ENCODE data around the gene FHOD3. TPM values are rescaled to one million over a fixed set of nuclear protein-coding genes. Genes with fewer than 3 reads are reported as not detected.

FHOD3 gene
- total RNA-seq, 3 donors from 2014 or later = 2.7 to 14.4 (median 4.0) TPM

DNA sequence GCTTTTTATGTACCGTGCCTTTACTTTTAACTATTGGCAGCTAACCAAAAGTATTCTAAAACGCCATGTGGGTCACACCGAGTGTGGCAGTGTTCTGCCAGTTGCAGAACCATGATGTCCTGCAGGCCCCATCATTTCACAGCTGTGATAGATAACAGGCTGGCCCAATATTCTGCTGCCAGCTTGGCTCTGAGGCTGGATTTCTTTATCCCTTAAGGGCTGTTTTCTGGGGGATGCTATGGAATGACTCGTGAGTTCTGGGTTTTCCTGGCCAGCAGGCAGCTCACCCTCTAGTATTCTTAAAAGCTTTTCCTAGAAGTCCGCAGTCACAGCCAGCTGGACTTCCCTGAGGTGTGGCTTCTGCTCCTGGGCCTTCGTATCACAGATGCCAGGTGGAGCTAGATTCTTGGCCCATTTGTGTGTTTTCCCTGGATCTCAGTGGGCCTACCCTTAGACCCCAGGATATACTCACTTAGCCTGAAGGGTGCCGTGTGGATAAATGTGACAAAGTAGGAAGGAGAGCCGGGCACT, 41.0 kb downstream of the FHOD3 start:
- H3K9me3 ChIP-seq = peaks cover 9% of the 10 kb centered on the region
- H3K4me1 ChIP-seq (ENCODE audit: low read depth) = peaks cover 9% of the 10 kb centered on the region
- H3K4me3 ChIP-seq = no peak overlapping the region
- ATAC-seq = peak; percentile 64
- H3K36me3 ChIP-seq (ENCODE audit: low read depth) = no peaks in the 10 kb centered on the region
- TF ChIP-seq, protein P1, sequence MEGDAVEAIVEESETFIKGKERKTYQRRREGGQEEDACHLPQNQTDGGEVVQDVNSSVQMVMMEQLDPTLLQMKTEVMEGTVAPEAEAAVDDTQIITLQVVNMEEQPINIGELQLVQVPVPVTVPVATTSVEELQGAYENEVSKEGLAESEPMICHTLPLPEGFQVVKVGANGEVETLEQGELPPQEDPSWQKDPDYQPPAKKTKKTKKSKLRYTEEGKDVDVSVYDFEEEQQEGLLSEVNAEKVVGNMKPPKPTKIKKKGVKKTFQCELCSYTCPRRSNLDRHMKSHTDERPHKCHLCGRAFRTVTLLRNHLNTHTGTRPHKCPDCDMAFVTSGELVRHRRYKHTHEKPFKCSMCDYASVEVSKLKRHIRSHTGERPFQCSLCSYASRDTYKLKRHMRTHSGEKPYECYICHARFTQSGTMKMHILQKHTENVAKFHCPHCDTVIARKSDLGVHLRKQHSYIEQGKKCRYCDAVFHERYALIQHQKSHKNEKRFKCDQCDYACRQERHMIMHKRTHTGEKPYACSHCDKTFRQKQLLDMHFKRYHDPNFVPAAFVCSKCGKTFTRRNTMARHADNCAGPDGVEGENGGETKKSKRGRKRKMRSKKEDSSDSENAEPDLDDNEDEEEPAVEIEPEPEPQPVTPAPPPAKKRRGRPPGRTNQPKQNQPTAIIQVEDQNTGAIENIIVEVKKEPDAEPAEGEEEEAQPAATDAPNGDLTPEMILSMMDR (IDR thresholded peaks at IDR 0.05) = no peak
- no peak for DNase-seq
- intact Hi-C loops (cut with DNase I, micrococcal nuclease) = no loop called here

DNA sequence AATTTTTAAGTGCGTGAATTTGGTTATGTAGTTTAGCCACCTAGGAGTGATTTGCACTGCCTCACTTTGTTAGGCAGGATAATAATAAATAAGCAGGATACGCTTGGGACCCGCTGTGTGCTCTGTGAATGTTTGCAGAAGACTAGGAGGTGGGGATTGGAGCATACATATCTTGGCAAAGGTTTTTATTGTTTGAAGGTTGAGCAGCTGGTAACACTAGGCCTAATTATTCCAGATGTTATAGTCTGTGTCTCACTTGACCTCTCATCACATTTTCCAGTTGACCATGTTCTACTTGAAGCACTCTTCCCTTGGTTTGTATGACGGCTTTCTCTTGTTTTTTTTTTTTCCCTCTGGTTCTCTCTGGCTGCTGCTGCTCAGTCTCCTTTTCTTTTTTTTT, 42.7 kb downstream of the FHOD3 start:
- Histone ChIP-seq H3K36me3 (ENCODE audit: low read depth) (no peaks in the 10 kb centered on the region), H3K9me3 (peaks cover 9% of the 10 kb centered on the region), H3K4me3 (no peak overlapping the region), H3K4me1 (ENCODE audit: low read depth) (peaks cover 9% of the 10 kb centered on the region)
- TF ChIP-seq, protein P1 (IDR thresholded peaks at IDR 0.05) = no peak
- DNase-seq (no peak), ATAC-seq (peak; percentile 56)
- intact Hi-C loops (cut with DNase I, micrococcal nuclease) = no loop called here

DNA sequence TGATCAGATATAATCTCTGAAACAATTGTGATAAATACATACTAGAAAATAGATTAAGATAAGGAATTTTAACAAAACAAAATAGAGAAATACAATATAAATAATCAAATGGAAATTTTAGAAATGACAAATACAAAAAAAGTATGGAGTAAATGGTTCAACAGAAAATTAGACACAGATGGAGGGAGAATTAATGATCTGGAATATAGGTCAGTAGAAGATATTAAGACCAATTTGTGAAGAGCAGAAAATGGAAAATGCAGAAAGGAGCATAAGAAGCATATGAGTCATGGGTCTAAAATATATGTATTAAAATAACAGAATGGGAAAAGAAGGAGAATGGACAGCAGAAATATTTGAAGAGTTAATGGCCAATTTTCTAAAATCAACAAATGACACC, 44.4 kb downstream of the FHOD3 start:
- H3K4me3 ChIP-seq = no peak overlapping the region
- intact Hi-C loops (cut with DNase I, micrococcal nuclease) = no loop called here
- TF ChIP-seq, protein P1 (IDR thresholded peaks at IDR 0.05) = no peak
- peaks cover 9% of the 10 kb centered on the region for H3K4me1 ChIP-seq (ENCODE audit: low read depth)
- no peak for DNase-seq
- no peaks in the 10 kb centered on the region for H3K36me3 ChIP-seq (ENCODE audit: low read depth)
- no peak for ATAC-seq
- H3K9me3 ChIP-seq = peaks cover 9% of the 10 kb centered on the region

DNA sequence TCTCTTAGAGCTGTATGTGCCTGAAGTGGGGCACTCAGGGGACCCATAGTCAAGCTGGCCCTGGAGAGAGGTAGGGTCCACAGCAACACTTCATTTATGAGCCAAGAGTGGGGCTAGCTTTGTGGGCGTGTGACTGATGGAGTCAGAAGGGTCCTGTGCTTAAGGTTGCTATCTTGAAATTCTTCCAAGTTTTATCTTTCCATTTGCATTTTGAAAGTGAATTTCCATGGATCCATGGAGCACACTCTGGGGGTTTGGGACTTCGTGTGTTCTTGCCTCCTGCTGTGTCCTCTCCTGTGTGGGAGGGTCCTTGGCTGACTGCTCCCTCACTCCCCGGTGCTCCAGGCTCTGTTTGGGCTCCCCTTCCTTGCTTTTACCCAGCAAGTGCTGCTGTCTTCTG, 50.8 kb downstream of the FHOD3 start:
- TF ChIP-seq, protein P1 (IDR thresholded peaks at IDR 0.05) = no peak
- intact Hi-C loops (cut with DNase I, micrococcal nuclease) = no loop called here
- no peaks in the 10 kb centered on the region for H3K36me3 ChIP-seq (ENCODE audit: low read depth)
- H3K4me3 ChIP-seq = no peak overlapping the region
- peaks cover 21% of the 10 kb centered on the region for H3K4me1 ChIP-seq (ENCODE audit: low read depth)
- DNase-seq = no peak
- ATAC-seq = no peak
- no peaks in the 10 kb centered on the region for H3K9me3 ChIP-seq

DNA sequence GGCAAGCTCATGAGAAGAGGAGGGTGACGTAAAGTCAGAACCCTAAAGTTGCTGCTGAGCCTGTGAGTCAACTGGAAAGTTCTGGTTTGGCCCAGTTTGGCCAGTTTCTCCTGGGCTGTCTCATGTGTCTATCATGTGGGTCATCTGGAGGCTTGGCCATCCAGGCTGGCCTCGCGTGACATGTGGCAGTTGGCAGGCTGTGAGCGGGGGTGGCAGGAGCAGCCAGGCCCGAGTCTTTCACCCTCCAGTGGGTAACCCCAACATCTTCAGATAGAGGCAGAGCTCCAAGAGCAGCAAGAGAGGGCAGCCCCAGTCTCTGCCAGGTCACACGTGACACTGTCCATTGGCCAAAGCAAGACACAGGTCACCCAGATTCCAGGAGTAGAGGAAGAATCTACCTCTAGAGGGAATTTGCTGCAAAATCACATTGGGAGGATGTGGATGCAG, 51.5 kb downstream of the FHOD3 start:
- Histone ChIP-seq H3K4me3 (no peak overlapping the region), H3K9me3 (no peaks in the 10 kb centered on the region), H3K4me1 (ENCODE audit: low read depth) (peaks cover 21% of the 10 kb centered on the region), H3K36me3 (ENCODE audit: low read depth) (no peaks in the 10 kb centered on the region)
- DNase-seq (no peak), ATAC-seq (peak; percentile 20)
- TF ChIP-seq, protein P1 (IDR thresholded peaks at IDR 0.05) = no peak
- intact Hi-C loops (cut with DNase I, micrococcal nuclease) = no loop called here

DNA sequence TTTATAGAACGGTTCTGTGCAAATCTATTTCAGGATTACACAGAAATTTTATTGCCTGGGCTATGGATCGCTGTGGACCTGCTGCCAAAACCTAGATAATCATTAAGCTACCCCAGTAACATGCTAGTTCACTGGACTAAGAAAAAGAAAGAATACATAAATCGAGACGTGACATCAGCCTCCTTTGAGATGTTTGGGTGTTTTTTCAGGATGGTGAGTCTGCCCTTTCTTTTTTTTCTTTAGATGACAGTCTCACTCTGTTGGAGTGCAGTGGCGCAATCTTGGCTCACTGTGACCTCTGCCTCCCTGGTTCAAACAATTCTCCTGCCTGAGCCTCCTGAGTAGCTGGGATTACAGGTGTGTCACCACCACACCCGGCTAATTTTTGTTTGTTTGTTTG, 52.0 kb downstream of the FHOD3 start:
- Histone ChIP-seq H3K9me3 (no peaks in the 10 kb centered on the region), H3K36me3 (ENCODE audit: low read depth) (no peaks in the 10 kb centered on the region), H3K4me3 (no peak overlapping the region), H3K4me1 (ENCODE audit: low read depth) (peaks cover 21% of the 10 kb centered on the region)
- DNase-seq (peak in 1 of 3 donors; percentile 49), ATAC-seq (peak; percentile 83)
- intact Hi-C loops (cut with DNase I, micrococcal nuclease) = no loop called here
- TF ChIP-seq, protein P1 (IDR thresholded peaks at IDR 0.05) = no peak

All from mucosa of descending colon (tissue), 3 donors.